Stimulated activated CD8-positive, alpha-beta memory T cell treated with anti-CD3 and anti-CD28 coated beads, Interleukin-12 subunit alpha, Interleukin-12 subunit beta, amount 100 ng/mL, for 4 hours (primary cell): ENCODE results near the gene DLL1.
"Not testable (repeated sequence)": the region's sequence is repeated elsewhere in the genome, so short reads cannot be mapped to it uniquely, and the experiment has no call there.

Experiments used
- DNase-seq: peaks from one replicate; pipeline ENCODE4 v3.0.0-alpha.2; 2020; ENCODE audit warnings: low read depth

The DLL1 gene

GRCh38 chr6:170267688-170268087 lies 23.2 kb downstream of the DLL1 start:
- DNase-seq: no peak

- no peak for DNase-seq
These were observed 24.6 kb downstream of the DLL1 start for GRCh38 chr6:170266061-170266825.

GRCh38 chr6:170265655-170266054 lies 25.2 kb downstream of the DLL1 start:
- no peak for DNase-seq

- DNase-seq: not testable (repeated sequence)
These were observed 26.2 kb downstream of the DLL1 start for GRCh38 chr6:170264644-170265043.

- DNase-seq: no peak
These were observed 26.8 kb downstream of the DLL1 start for GRCh38 chr6:170264086-170264485.

- no peak for DNase-seq
These were observed 27.5 kb downstream of the DLL1 start for GRCh38 chr6:170263410-170263809.

GRCh38 chr6:170262489-170263088 lies 28.3 kb downstream of the DLL1 start:
- no peak for DNase-seq

- DNase-seq: no peak
These were observed 29.0 kb downstream of the DLL1 start for GRCh38 chr6:170261643-170262488.

- DNase-seq: no peak
These were observed 30.2 kb downstream of the DLL1 start for GRCh38 chr6:170260686-170261085.

- DNase-seq: no peak
These were observed 31.6 kb downstream of the DLL1 start for GRCh38 chr6:170259278-170259677.

- no peak for DNase-seq
These were observed 32.5 kb downstream of the DLL1 start for GRCh38 chr6:170258407-170258806.

GRCh38 chr6:170257376-170257775 lies 33.5 kb downstream of the DLL1 start:
- no peak for DNase-seq

- DNase-seq: no peak
These were observed 34.2 kb downstream of the DLL1 start for GRCh38 chr6:170256641-170257040.

GRCh38 chr6:170255426-170256125 lies 35.3 kb downstream of the DLL1 start:
- DNase-seq: no peak

GRCh38 chr6:170254315-170255213 lies 36.3 kb downstream of the DLL1 start:
- DNase-seq: no peak

GRCh38 chr6:170253910-170254269 lies 37.0 kb downstream of the DLL1 start:
- no peak for DNase-seq

GRCh38 chr6:170253226-170253909 lies 37.5 kb downstream of the DLL1 start:
- no peak for DNase-seq

- no peak for DNase-seq
These were observed 38.9 kb downstream of the DLL1 start for GRCh38 chr6:170251776-170252571.

- no peak for DNase-seq
These were observed 39.7 kb downstream of the DLL1 start for GRCh38 chr6:170250981-170251775.
